Measurements from ENCODE around the gene RAD51B.

The RAD51B gene

GRCh38 chr14:68667313-68667791 is 847.8 kb downstream of the RAD51B start:
- ChIA-PET POLR2A (ENCODE audit: low non-redundant PET) (no interaction called here), CTCF (interaction anchor here (0.7 kb wide), 1 partner anchor 57 kb away, joined by 3 read pairs; no protein-coding TSS in a partner anchor)
- no peak overlapping the region for H3K27ac ChIP-seq
- no peak for TF ChIP-seq CTCF (conservative IDR thresholded peaks at IDR 0.05; ENCODE audit: low read depth)
- DNase-seq (ENCODE audit: low spot score), result no peak

GRCh38 chr14:68668028-68668427 is 848.4 kb downstream of the RAD51B start:
- no peak for DNase-seq (ENCODE audit: low spot score)
- ChIA-PET POLR2A (ENCODE audit: low non-redundant PET) (no interaction called here), CTCF (no interaction called here)
- TF ChIP-seq CTCF (conservative IDR thresholded peaks at IDR 0.05; ENCODE audit: low read depth), result no peak
- peak overlapping the region; percentile 8; the same call in 1 of the 2 replicates for H3K27ac ChIP-seq

- ChIA-PET CTCF (no interaction called here), POLR2A (ENCODE audit: low non-redundant PET) (no interaction called here)
- no peak for DNase-seq (ENCODE audit: low spot score)
- no peak for TF ChIP-seq CTCF (conservative IDR thresholded peaks at IDR 0.05; ENCODE audit: low read depth)
- no peak overlapping the region; the same call in 1 of the 2 replicates for H3K27ac ChIP-seq
Observed at GRCh38 chr14:68668531-68668930, 849.0 kb downstream of the RAD51B start.

- ChIA-PET POLR2A (ENCODE audit: low non-redundant PET) (no interaction called here), CTCF (interaction anchor here (0.6 kb wide), 1 partner anchor 278 kb away, joined by 6 read pairs; no protein-coding TSS in a partner anchor)
- no peak for DNase-seq (ENCODE audit: low spot score)
- no peak for TF ChIP-seq CTCF (conservative IDR thresholded peaks at IDR 0.05; ENCODE audit: low read depth)
- H3K27ac ChIP-seq, result no peak overlapping the region; the same call in 1 of the 2 replicates
Observed at GRCh38 chr14:68669111-68669511, 849.5 kb downstream of the RAD51B start.

- DNase-seq (ENCODE audit: low spot score), result no peak
- ChIA-PET POLR2A (ENCODE audit: low non-redundant PET) (no interaction called here), CTCF (interaction anchor here (0.6 kb wide), 3 partner anchors 118 to 279 kb away, joined by 4 to 6 read pairs (median 6); no protein-coding TSS in a partner anchor)
- no peak overlapping the region; the same call in 1 of the 2 replicates for H3K27ac ChIP-seq
- no peak for TF ChIP-seq CTCF (conservative IDR thresholded peaks at IDR 0.05; ENCODE audit: low read depth)
Observed at GRCh38 chr14:68669603-68670358, 850.2 kb downstream of the RAD51B start.

GRCh38 chr14:68670359-68670715 is 850.8 kb downstream of the RAD51B start:
- no peak for DNase-seq (ENCODE audit: low spot score)
- no peak for TF ChIP-seq CTCF (conservative IDR thresholded peaks at IDR 0.05; ENCODE audit: low read depth)
- ChIA-PET CTCF (interaction anchor here (0.6 kb wide), 1 partner anchor 121 kb away, joined by 4 read pairs; no protein-coding TSS in a partner anchor), POLR2A (ENCODE audit: low non-redundant PET) (no interaction called here)
- no peak overlapping the region; the same call in 1 of the 2 replicates for H3K27ac ChIP-seq

Data from RWPE1 (cell line).